ENCODE measurements around the gene MFSD11.
"Not testable (repeated sequence)": the region's sequence is repeated elsewhere in the genome, so short reads cannot be mapped to it uniquely, and the experiment has no call there.

Gene MFSD11

GRCh38 chr17:76725580-76726230, 12.2 kb upstream of the MFSD11 start:
- peak; percentile 72 for DNase-seq (ENCODE audit: low spot score)
- TF ChIP-seq, protein P1, sequence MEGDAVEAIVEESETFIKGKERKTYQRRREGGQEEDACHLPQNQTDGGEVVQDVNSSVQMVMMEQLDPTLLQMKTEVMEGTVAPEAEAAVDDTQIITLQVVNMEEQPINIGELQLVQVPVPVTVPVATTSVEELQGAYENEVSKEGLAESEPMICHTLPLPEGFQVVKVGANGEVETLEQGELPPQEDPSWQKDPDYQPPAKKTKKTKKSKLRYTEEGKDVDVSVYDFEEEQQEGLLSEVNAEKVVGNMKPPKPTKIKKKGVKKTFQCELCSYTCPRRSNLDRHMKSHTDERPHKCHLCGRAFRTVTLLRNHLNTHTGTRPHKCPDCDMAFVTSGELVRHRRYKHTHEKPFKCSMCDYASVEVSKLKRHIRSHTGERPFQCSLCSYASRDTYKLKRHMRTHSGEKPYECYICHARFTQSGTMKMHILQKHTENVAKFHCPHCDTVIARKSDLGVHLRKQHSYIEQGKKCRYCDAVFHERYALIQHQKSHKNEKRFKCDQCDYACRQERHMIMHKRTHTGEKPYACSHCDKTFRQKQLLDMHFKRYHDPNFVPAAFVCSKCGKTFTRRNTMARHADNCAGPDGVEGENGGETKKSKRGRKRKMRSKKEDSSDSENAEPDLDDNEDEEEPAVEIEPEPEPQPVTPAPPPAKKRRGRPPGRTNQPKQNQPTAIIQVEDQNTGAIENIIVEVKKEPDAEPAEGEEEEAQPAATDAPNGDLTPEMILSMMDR (IDR thresholded peaks at IDR 0.05; ENCODE audit: extremely low read depth, missing control alignments): no peak

DNA sequence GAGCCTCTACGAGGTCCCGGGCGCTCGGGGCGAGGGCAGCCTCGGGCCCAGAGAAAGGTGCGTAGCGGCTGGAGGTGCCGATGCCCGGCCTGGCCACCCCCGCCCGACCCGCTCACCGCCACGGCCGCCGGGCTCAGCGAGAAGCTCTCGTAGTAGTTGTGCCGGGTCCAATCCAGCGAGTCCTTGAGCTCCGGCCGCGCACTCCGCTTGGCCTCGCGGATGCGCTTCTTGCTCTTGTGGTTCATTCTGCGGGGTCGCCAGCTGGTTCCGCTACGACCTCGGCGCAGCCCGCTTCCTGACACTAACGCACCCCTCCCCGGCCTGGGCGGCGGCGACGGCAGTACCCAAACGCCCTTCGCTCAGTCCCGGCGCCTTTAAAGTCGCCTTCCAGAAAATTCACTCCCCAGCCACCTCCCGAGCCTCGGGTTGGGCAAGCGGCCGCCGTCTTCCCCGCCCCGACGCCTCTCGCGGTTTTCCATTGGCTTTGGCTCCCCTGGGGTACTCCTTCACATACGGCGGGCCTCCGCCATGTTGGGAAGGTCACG, 11.6 kb upstream of the MFSD11 start, which contains the start of gene JMJD6:
TSS of gene JMJD6 (minus strand) at position 376 of the 545 bp plus-strand sequence. CDS start at position 245, 131 bp downstream.
- TF ChIP-seq, protein P1 (IDR thresholded peaks at IDR 0.05; ENCODE audit: extremely low read depth, missing control alignments): no peak

GRCh38 chr17:76726776-76727718, 10.9 kb upstream of the MFSD11 start, which contains the start of gene METTL23:
TSS of gene METTL23 (plus strand) at chr17:76726839. CDS start at chr17:76729711, 2,872 bp downstream.
- peak; percentile 83 for DNase-seq (ENCODE audit: low spot score)
- TF ChIP-seq, protein P1 (IDR thresholded peaks at IDR 0.05; ENCODE audit: extremely low read depth, missing control alignments): peak; percentile 63

More for the DNA sequence above, 11.6 kb upstream of the MFSD11 start, which contains the start of gene JMJD6:
- peak; percentile 96 for DNase-seq (ENCODE audit: low spot score)

DNA sequence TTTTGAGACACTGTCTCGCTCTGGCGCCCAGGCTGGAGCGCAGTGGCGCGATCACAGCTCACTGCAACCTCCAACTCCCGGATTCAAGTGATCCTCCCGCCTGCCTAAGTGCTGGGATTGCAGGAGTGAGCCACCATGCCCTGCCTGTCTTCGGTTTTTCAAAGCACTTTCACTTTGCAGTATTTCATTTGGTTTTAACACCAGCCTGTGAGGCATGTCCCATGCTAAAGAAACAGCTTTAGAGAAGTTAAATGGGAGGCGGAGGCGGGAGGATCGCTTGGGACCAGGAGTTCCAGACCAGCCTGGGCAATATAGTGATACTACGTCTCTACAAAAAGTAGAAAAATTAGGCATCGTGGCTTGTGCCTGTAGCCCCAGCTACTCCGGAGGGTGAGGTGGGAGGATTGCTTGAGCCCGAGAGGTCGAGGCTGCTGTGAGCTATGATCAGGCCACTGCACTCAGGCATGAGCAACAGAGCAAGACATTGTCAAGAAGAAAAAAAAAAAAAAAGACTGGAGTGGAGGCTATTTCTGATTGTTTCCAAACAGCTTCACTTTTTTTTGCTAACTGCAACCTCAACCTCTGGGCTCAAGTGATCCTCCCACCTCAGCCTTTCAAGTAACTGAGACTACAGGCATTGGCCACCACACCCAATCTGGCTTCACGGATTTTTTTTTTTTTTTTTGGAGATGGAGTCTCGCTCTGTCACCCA, 10.0 kb upstream of the MFSD11 start:
- no peak for DNase-seq (ENCODE audit: low spot score)
- TF ChIP-seq, protein P1 (IDR thresholded peaks at IDR 0.05; ENCODE audit: extremely low read depth, missing control alignments): no peak

DNA sequence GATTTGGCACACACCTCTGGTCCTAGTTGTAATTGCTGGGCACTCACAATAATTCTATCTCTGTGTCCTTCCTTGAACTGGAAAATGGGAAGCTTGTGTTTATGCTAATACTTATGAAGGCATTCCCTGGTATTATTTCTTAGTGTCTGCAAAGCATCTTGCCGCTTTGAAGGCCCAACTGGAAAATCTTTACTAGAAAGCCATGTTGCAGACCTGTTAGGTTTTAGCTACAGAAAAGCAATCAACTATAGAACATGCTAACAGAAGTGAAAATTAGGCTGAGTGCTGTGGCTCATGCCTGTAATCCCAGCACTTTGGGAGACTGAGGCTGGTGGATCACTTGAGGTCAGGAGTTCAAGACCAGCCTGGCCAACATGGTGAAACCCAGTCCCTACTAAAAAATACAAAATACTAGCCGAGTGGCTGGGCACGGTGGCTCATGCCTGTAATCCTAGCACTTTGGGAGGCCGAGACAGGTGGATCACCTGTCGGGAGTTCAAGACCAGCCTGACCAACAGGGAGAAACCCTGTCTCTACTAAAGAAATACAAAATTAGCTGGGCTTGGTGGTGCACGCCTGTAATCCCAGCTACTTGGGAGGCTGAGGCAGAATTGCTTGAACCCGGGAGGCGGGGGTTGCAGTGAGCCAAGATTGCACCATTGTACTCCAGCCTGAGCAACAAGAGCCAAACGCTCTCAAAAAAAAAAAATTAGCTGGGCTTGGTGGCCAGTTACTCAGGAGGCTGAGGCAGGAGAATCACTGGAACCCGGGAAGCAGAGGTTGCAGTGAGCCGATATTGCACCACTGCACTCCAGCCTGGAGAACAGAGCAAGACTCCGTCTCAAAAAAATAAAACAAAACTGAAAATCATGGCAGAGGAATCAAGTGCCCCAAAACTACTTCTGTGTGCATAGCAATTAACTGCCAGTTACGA, 5.9 kb upstream of the MFSD11 start:
- not testable (repeated sequence) for DNase-seq (ENCODE audit: low spot score)

DNA sequence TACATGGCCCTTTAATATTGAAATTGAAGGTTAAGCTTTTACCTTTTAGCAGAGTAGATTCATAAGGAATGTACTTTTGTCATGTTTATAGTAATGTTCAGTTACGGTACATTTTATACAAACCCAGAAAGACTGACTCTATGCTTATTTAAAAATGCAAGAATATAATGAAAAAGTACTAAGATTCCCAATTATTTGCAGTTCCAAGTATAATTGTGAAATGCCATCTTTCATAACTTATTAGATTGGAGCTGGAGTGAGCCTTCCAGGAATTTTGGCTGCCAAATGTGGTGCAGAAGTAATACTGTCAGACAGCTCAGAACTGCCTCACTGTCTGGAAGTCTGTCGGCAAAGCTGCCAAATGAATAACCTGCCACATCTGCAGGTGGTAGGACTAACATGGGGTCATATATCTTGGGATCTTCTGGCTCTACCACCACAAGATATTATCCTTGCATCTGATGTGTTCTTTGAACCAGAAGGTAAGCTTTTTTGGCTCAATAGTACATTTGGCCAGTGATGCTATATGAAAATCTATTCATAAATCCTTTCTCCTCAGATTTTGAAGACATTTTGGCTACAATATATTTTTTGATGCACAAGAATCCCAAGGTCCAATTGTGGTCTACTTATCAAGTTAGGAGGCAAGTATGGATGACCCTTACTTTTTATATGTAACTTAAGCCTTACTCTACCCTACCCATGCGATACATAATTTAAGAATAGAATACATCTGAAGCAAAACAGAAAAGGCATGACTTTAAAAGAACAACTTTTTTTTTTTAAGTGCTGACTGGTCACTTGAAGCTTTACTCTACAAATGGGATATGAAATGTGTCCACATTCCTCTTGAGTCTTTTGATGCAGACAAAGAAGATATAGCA, 4.9 kb upstream of the MFSD11 start:
- DNase-seq (ENCODE audit: low spot score): no peak
- TF ChIP-seq, protein P1 (IDR thresholded peaks at IDR 0.05; ENCODE audit: extremely low read depth, missing control alignments): no peak
